HEK293 (cell line): ENCODE results near the gene CAMKMT.

Experiments used
- CTCF ChIA-PET: fragments of 350-600 bp; formaldehyde crosslinking; extraction: SDS; loops from one replicate; lab custom pipeline; 2021; ENCODE audit warnings: antibody characterized with exemption; lab: Yijun Ruan, JAX
- POLR2A ChIA-PET: fragments of 300-600 bp; formaldehyde crosslinking; extraction: SDS; loops from one replicate; lab custom pipeline; 2020; ENCODE audit warnings: antibody characterized with exemption, inconsistent platforms; lab: Yijun Ruan, JAX
- H3K27ac ChIP-seq: fragments of 200-500 bp; sonication (Bioruptor generic); 2 replicates; pipeline ENCODE4 v1.5.1; 2014; ENCODE audit warnings: low read depth, low read length, control low read depth, inconsistent platforms; ENCODE audit errors: extremely low read depth
- H3K36me3 ChIP-seq, 2 experiments: fragments of 200-500 bp in 1 of 2; sonication (Bioruptor generic) in 1 of 2; 1 replicate in 1 of 2; 2 replicates in 1 of 2; pipeline ENCODE4 v1.5.1; 2014 to 2017; ENCODE audit warnings: inconsistent platforms in 2 of 2, low read length in 2 of 2; ENCODE audit not compliant: control insufficient read depth in 2 of 2, insufficient read depth in 1 of 2
- H3K4me1 ChIP-seq: fragments of 200-500 bp; sonication (Bioruptor generic); 2 replicates; pipeline ENCODE4 v1.5.1; 2014; ENCODE audit warnings: mild to moderate bottlenecking, low read length, inconsistent platforms; ENCODE audit not compliant: control insufficient read depth, insufficient read depth
- H3K4me3 ChIP-seq: 2 replicates; pipeline ENCODE4 v1.5.1; 2011; ENCODE audit warnings: low read depth, mild to moderate bottlenecking, control low read depth, low read length, moderate library complexity
- H3K9me3 ChIP-seq: fragments of 200-500 bp; sonication (Bioruptor generic); 2 replicates; pipeline ENCODE4 v1.5.1; 2014; ENCODE audit warnings: low read depth, low read length, inconsistent platforms; ENCODE audit not compliant: control insufficient read depth, insufficient read depth
- BCL6B ChIP-seq: fragments of 450-650 bp; formaldehyde crosslinking; IDR thresholded peaks from 2 replicates; pipeline ENCODE4 v1.5.1; 2017; ENCODE audit warnings: missing biosample characterization, missing genetic modification characterization
- GFI1B ChIP-seq: fragments of 450-650 bp; formaldehyde crosslinking; IDR thresholded peaks from 2 replicates; pipeline ENCODE4 v1.5.1; 2016; ENCODE audit warnings: missing biosample characterization, missing genetic modification characterization
- KLF8 ChIP-seq: fragments of 450-650 bp; formaldehyde crosslinking; IDR thresholded peaks from 2 replicates; pipeline ENCODE4 v1.5.1; 2016; ENCODE audit warnings: missing biosample characterization, missing genetic modification characterization
- TSHZ1 ChIP-seq: fragments of 450-650 bp; formaldehyde crosslinking; IDR thresholded peaks from 2 replicates; pipeline ENCODE4 v1.5.1; 2016; ENCODE audit warnings: missing biosample characterization, missing genetic modification characterization, borderline replicate concordance
- YY2 ChIP-seq: fragments of 450-650 bp; formaldehyde crosslinking; IDR thresholded peaks from 2 replicates; pipeline ENCODE4 v1.5.1; 2016; ENCODE audit warnings: missing biosample characterization, missing genetic modification characterization
- ZBTB20 ChIP-seq: fragments of 450-650 bp; formaldehyde crosslinking; IDR thresholded peaks from 2 replicates; pipeline ENCODE4 v1.5.1; 2016; ENCODE audit warnings: missing biosample characterization, missing genetic modification characterization
- ZFHX2 ChIP-seq: fragments of 450-650 bp; formaldehyde crosslinking; conservative IDR thresholded peaks from 2 replicates; pipeline ENCODE4 v1.5.1; 2016; ENCODE audit warnings: missing biosample characterization, missing genetic modification characterization
- ZFP3 ChIP-seq: fragments of 450-650 bp; formaldehyde crosslinking; IDR thresholded peaks from 2 replicates; pipeline ENCODE4 v1.5.1; 2016; ENCODE audit warnings: low read depth, missing biosample characterization, missing genetic modification characterization
- ZNF2 ChIP-seq: fragments of 450-650 bp; formaldehyde crosslinking; IDR thresholded peaks from 2 replicates; pipeline ENCODE4 v1.5.1; 2016; ENCODE audit warnings: missing biosample characterization, missing genetic modification characterization
- ZNF202 ChIP-seq: fragments of 450-650 bp; formaldehyde crosslinking; IDR thresholded peaks from 2 replicates; pipeline ENCODE4 v1.5.1; 2016; ENCODE audit warnings: missing biosample characterization, missing genetic modification characterization, borderline replicate concordance
- ZNF214 ChIP-seq: fragments of 450-650 bp; formaldehyde crosslinking; IDR thresholded peaks from 2 replicates; pipeline ENCODE4 v1.5.1; 2017; ENCODE audit warnings: missing biosample characterization, mild to moderate bottlenecking, missing genetic modification characterization, borderline replicate concordance
- ZNF274 ChIP-seq, 2 experiments: fragments of 200-500 bp in 1 of 2; fragments of 450-650 bp in 1 of 2; sonication (Bioruptor generic) in 1 of 2; formaldehyde crosslinking in 1 of 2; IDR thresholded peaks; 2 replicates each; pipeline versions ENCODE4 v1.5.1 to v1.6.1; 2014 to 2016; ENCODE audit warnings: borderline replicate concordance in 1 of 2, inconsistent platforms in 1 of 2, low read length in 1 of 2, missing biosample characterization in 1 of 2, missing genetic modification characterization in 1 of 2
- ZNF423 ChIP-seq: fragments of 450-650 bp; formaldehyde crosslinking; IDR thresholded peaks from 2 replicates; pipeline ENCODE4 v1.5.1; 2016; ENCODE audit warnings: missing biosample characterization, missing genetic modification characterization
- ZNF513 ChIP-seq: fragments of 450-650 bp; IDR thresholded peaks from 2 replicates; pipeline ENCODE4 v1.5.1; 2018; ENCODE audit warnings: missing biosample characterization, missing genetic modification characterization
- ZNF518A ChIP-seq: fragments of 450-650 bp; formaldehyde crosslinking; conservative IDR thresholded peaks from 2 replicates; pipeline ENCODE4 v1.5.1; 2016; ENCODE audit warnings: low read depth, missing biosample characterization, missing genetic modification characterization
- ZNF529 ChIP-seq: fragments of 450-650 bp; formaldehyde crosslinking; IDR thresholded peaks from 2 replicates; pipeline ENCODE4 v1.5.1; 2017; ENCODE audit warnings: missing genetic modification characterization, missing biosample characterization; ENCODE audit not compliant: insufficient replicate concordance
- ZNF555 ChIP-seq: fragments of 450-650 bp; formaldehyde crosslinking; conservative IDR thresholded peaks from 2 replicates; pipeline ENCODE4 v1.5.1; 2017; ENCODE audit warnings: missing biosample characterization, mild to moderate bottlenecking, missing genetic modification characterization, inconsistent platforms
- ZNF596 ChIP-seq: fragments of 450-650 bp; IDR thresholded peaks from 2 replicates; pipeline ENCODE4 v1.5.0; 2018; ENCODE audit warnings: missing biosample characterization, mild to moderate bottlenecking, missing genetic modification characterization, moderate library complexity
- ZNF621 ChIP-seq: fragments of 450-650 bp; formaldehyde crosslinking; IDR thresholded peaks from 2 replicates; pipeline ENCODE4 v1.5.1; 2017; ENCODE audit warnings: missing biosample characterization, missing genetic modification characterization
- ZNF658 ChIP-seq: fragments of 450-650 bp; formaldehyde crosslinking; IDR thresholded peaks from 2 replicates; pipeline ENCODE4; 2016; ENCODE audit warnings: missing biosample characterization, missing genetic modification characterization
- ZNF76 ChIP-seq: fragments of 450-650 bp; formaldehyde crosslinking; IDR thresholded peaks from 2 replicates; pipeline ENCODE4; 2016; ENCODE audit warnings: low read depth, missing biosample characterization, missing genetic modification characterization, borderline replicate concordance
- ZNF830 ChIP-seq: fragments of 450-650 bp; IDR thresholded peaks from 2 replicates; pipeline ENCODE4 v1.5.0; 2018; ENCODE audit warnings: missing biosample characterization, missing genetic modification characterization, low read depth, mild to moderate bottlenecking, moderate library complexity
- ZSCAN5A ChIP-seq: fragments of 450-650 bp; formaldehyde crosslinking; IDR thresholded peaks from 2 replicates; pipeline ENCODE4 v1.5.1; 2016; ENCODE audit warnings: missing biosample characterization, missing genetic modification characterization

Gene CAMKMT

GRCh38 chr2:44452069-44452583 is 90.4 kb downstream of the CAMKMT start (continued):
- TF ChIP-seq ZNF518A (tag by site-specific recombination) (no peak), ZBTB20 (tag by site-specific recombination) (no peak), ZNF513 (tag by site-specific recombination) (no peak), ZFP3 (tag by site-specific recombination) (no peak)

- H3K4me1 ChIP-seq, result no peaks in the 10 kb centered on the region
- ChIA-PET CTCF (interaction anchor here (0.6 to 2.1 kb wide), 3 partner anchors 26 to 932 kb away, joined by 3 to 16 read pairs (median 3); no protein-coding TSS in a partner anchor), POLR2A (no interaction called here)
- no peaks in the 10 kb centered on the region for H3K36me3 ChIP-seq
- no peak for TF ChIP-seq ZNF621 (tag by site-specific recombination)
- no peak for TF ChIP-seq GFI1B (tag by site-specific recombination)
- TF ChIP-seq TSHZ1 (tag by site-specific recombination), result no peak
- no peak for TF ChIP-seq ZNF274 (IDR thresholded peaks at IDR 0.05; ENCODE audit: low read length)
- TF ChIP-seq ZNF274 (tag by site-specific recombination; IDR thresholded peaks at IDR 0.05; ENCODE audit: borderline replicate concordance), result no peak
- no peak for TF ChIP-seq BCL6B (tag by site-specific recombination)
- no peak for TF ChIP-seq ZNF529 (tag by site-specific recombination)
- TF ChIP-seq ZNF2, result no peak
- no peak for TF ChIP-seq ZNF76 (tag by site-specific recombination)
- TF ChIP-seq ZFHX2 (tag by site-specific recombination), result no peak
- TF ChIP-seq ZNF555 (tag by site-specific recombination), result no peak
- TF ChIP-seq KLF8 (tag by site-specific recombination), result no peak
- TF ChIP-seq ZNF658, result no peak
- TF ChIP-seq ZNF423 (tag by site-specific recombination), result no peak
- no peak for TF ChIP-seq YY2 (tag by site-specific recombination)
- TF ChIP-seq ZNF214 (tag by site-specific recombination), result no peak
- TF ChIP-seq ZNF596 (tag by site-specific recombination), result no peak
- no peak for TF ChIP-seq ZNF830
- no peak for TF ChIP-seq ZSCAN5A (tag by site-specific recombination)
- no peak for TF ChIP-seq ZNF202 (tag by site-specific recombination)
- no peak overlapping the region for H3K4me3 ChIP-seq
- H3K9me3 ChIP-seq, result no peaks in the 10 kb centered on the region
- no peak overlapping the region for H3K27ac ChIP-seq
These were observed 91.5 kb downstream of the CAMKMT start for GRCh38 chr2:44453259-44453658.
